GM12875 (cell line): ENCODE measurements around the gene RNFT2.
"Not testable (repeated sequence)": the region's sequence is repeated elsewhere in the genome, so short reads cannot be mapped to it uniquely, and the experiment has no call there.

Source experiments
- H3K4me3 ChIP-seq: one replicate; pipeline ENCODE4 v1.5.1; 2011; ENCODE audit warnings: low read depth, low read length, control low read depth
- TF ChIP-seq, protein P1 (sequence below): IDR thresholded peaks from 2 replicates; pipeline ENCODE4 v1.5.1; 2011; ENCODE audit warnings: low read depth, mild to moderate bottlenecking, control low read depth, inconsistent platforms, low read length, moderate library complexity, borderline replicate concordance; ENCODE audit not compliant: insufficient read depth

RNFT2 gene

DNA sequence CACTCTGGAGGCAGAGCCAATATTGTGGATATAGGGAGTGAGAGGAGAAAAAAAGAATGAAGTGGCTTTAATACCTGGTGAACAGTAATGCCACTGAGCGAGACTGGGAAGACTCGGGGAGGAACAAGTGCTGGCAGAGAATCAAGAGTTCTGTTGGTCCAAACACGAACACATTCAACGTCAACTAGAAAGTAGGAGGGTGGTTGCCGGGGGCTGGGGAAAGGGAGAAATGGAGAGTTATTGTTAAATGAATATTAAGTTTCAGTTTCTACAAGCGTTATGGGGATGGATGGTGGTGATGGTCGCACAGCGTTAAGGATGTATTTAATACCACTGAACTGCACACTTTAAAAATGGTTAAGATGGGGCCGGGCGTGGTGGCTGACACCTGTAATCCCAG lies 3.0 kb upstream of the RNFT2 start:
- no peak overlapping the region for H3K4me3 ChIP-seq
- TF ChIP-seq, protein P1, sequence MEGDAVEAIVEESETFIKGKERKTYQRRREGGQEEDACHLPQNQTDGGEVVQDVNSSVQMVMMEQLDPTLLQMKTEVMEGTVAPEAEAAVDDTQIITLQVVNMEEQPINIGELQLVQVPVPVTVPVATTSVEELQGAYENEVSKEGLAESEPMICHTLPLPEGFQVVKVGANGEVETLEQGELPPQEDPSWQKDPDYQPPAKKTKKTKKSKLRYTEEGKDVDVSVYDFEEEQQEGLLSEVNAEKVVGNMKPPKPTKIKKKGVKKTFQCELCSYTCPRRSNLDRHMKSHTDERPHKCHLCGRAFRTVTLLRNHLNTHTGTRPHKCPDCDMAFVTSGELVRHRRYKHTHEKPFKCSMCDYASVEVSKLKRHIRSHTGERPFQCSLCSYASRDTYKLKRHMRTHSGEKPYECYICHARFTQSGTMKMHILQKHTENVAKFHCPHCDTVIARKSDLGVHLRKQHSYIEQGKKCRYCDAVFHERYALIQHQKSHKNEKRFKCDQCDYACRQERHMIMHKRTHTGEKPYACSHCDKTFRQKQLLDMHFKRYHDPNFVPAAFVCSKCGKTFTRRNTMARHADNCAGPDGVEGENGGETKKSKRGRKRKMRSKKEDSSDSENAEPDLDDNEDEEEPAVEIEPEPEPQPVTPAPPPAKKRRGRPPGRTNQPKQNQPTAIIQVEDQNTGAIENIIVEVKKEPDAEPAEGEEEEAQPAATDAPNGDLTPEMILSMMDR = no peak

- TF ChIP-seq, protein P1 = no peak
- no peak overlapping the region for H3K4me3 ChIP-seq
Measured at GRCh38 chr12:116735951-116736599, 2.0 kb upstream of the RNFT2 start.

- H3K4me3 ChIP-seq = peak overlapping the region; percentile 87
- TF ChIP-seq, protein P1 = no peak
Measured at GRCh38 chr12:116736962-116737773, 947 bp upstream of the RNFT2 start.

DNA sequence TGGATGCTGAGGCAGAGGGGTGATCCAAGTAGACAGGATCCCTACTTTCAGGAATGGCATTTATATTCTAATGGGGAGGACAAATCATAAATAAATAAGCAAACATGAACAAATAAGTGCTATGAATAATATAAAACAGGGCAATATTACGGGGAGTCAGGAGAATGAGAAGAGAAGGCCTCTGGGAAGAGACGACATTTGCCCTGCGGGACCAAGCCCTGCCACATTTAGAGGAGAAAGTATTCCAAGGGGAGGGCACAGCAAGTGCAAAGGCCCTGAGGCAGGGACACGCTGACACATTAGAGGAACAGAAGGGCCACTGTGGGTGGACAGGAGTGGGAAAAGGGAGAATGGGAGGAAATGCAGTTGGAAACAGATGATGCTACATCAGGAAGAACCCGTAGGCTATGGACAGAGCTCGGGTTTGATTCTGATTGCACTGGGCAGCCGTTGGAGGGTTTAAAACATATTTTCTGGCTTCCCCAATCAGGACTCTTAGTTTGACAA lies 1.3 kb downstream of the RNFT2 start:
- H3K4me3 ChIP-seq = no peak overlapping the region
- TF ChIP-seq, protein P1 = no peak

DNA sequence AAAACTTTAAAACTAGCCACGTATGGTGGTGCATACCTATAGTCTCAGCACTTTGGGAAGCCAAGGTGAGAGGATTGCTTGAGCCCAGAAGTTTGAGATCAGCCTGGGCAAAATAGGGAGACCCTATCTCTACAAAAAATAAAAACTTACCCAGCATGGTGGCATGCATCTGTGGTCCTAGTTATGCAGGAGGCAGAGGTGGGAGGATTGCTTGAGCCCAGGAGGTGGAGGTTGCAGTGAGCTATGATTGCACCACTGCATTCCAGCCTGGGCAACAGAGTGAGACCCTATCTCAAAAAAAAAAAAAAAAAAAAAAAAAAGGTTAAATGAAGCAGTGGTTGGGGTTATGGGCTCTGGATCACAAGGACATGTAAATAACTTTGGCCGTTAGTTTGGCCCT lies 4.7 kb downstream of the RNFT2 start:
- not testable (repeated sequence) for H3K4me3 ChIP-seq

- no peak overlapping the region for H3K4me3 ChIP-seq
- TF ChIP-seq, protein P1 = no peak
Measured at GRCh38 chr12:116744766-116745165, 6.7 kb downstream of the RNFT2 start.

GRCh38 chr12:116745554-116745953 lies 7.4 kb downstream of the RNFT2 start:
- TF ChIP-seq, protein P1 = no peak
- H3K4me3 ChIP-seq = no peak overlapping the region
